HG03103 (cell line): ENCODE measurements around the gene DYRK3.

Experiments used
- ATAC-seq: cut with Tn5 transposase; IDR thresholded peaks from one replicate; pipeline ENCODE4 v1.9.1; 2021; ENCODE audit warnings: low read depth; ENCODE audit not compliant: unreplicated experiment

Gene DYRK3

GRCh38 chr1:206679738-206680211 lies 44.4 kb downstream of the DYRK3 start:
- peak; percentile 65 for ATAC-seq

- ATAC-seq, result no peak
Measured at GRCh38 chr1:206680279-206680678, 44.9 kb downstream of the DYRK3 start.

DNA sequence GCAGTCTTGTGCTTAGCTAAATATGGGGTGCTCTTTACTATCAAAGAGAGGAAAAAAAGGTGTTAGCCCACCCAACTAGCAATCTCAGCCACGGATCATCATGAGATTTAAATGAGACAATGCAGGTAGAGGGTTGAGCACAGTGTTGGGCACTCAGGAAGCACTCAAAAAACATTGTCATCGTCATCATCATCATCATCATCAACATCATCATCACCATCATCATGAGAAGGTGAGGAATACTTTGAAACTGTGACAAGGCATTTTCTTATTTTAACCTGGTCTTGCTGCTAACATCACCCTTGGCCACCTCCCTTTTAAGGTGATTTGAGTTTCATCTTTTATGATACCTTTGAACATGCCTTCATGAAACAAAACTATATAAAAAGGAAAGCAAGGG lies 46.0 kb downstream of the DYRK3 start:
- no peak for ATAC-seq

DNA sequence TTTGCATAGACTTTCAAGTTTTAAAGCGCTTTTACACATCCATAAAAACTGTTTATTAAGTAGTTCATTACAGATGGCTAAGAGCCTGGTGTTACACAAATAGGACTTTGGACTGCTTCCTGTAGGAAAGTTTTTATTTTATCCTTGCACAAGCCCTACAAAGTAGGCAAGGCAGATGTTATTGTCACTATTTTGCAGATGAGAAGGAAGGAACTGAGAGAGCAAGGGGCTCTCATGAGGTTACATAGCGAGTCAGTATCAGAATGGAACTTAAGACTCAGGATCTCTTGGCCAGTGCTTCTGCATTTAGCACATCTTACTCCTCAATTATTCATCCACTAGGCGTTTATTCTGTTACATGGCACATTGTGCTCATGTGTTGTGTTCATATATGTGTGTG lies 46.8 kb downstream of the DYRK3 start:
- no peak for ATAC-seq

GRCh38 chr1:206683313-206683712 lies 48.0 kb downstream of the DYRK3 start:
- ATAC-seq, result no peak

DNA sequence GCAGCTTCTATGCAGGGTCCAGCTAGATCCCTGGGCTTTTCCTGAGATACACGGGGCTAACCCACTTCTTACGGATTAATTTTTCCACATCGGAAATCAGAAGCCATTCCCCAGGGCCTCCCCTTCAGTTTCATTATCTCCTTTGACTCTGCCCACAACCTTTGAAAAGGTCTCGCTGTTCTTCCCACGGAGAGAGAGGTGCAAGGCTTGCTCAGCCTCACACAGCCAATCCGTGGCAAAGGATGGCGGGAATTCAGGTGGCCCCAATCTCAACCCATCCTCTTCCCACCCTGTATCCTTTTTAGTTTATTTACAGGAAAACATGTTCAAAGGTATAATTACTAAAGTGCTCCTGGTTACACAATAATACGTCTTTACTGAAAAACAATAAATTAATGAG lies 48.7 kb downstream of the DYRK3 start:
- ATAC-seq, result no peak

DNA sequence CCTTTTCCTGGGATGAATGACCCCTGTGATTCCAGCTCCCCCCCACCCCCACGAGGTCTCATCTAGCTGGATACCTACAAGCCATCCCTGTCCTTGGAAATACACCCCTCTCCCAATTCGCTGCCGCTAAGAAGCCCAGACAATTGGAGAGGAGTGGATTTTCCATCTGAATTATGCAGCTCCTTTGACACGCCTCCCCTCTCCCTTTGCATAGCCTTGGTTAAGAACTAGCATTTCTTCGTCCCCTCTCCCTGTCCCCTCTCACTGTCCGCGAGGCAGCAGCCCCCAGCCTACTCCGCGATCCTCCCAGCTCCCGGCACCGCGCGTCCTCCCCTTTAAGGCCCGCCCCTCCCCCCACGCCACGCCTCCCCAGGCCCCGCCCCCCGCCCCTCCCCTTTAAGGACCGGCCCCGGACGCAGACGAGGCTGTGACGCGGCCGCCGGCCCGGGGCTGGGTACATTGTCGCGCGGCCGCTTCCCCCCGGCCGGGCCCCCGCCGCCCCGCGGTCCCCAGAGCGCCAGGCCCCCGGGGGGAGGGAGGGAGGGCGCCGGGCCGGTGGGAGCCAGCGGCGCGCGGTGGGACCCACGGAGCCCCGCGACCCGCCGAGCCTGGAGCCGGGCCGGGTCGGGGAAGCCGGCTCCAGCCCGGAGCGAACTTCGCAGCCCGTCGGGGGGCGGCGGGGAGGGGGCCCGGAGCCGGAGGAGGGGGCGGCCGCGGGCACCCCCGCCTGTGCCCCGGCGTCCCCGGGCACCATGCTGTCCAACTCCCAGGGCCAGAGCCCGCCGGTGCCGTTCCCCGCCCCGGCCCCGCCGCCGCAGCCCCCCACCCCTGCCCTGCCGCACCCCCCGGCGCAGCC lies 49.4 kb downstream of the DYRK3 start, which contains the start of gene MAPKAPK2:
TSS of gene MAPKAPK2 (plus strand) at position 428 of the 856 bp plus-strand sequence. CDS start at position 753, 325 bp downstream.
- no peak for ATAC-seq

DNA sequence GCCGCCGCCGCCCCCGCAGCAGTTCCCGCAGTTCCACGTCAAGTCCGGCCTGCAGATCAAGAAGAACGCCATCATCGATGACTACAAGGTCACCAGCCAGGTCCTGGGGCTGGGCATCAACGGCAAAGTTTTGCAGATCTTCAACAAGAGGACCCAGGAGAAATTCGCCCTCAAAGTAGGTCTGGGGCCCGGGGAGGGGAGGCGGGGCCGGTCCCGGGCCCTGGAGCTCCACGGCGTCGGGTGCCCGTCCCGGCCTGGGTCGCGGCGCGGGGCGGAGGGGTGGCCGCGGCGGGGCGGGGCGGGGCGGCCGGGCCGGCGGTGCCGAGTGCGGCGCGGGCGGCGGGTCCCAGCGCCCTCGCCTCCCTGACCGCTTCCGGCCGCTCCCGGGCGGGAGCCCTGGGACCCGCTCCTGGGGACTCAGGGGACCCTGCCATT lies 50.0 kb downstream of the DYRK3 start:
- no peak for ATAC-seq

DNA sequence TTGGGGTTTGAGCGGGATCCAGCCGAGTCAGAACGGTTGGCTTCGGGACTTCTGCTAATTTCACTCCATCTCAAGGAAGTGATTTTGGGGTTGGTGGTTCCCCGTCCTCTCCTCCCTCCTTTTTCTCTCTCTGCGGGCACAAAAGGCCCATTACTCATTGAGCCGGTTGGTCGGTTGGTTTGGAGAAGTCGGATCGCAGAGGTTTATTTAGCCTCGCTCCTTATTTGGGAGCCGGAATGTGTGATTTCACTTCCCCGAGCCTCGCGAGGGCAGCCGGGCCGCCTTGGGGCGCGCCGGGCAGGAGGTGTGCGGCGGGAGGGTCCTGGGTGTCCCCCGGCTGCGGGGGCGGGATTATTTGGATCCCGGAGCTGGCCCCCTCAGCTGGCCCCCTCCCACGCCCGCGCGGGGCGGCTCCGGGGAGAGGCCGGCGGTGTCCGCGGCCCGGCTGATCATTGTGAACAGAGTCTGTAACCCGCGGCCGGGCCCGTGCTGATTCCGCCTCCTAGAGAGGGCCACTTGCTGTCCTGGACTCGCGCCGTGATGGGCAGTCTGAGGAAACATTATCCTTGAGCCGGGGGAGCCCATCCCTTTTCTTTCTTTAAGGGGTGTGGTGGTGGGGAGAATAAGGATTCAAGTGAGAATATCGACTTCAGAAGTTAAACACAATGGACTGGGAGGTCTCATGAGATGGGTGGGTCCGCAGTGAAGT lies 50.6 kb downstream of the DYRK3 start:
- ATAC-seq, result no peak

- no peak for ATAC-seq
Measured at GRCh38 chr1:206686478-206687249, 51.3 kb downstream of the DYRK3 start.

GRCh38 chr1:206687251-206687914 lies 52.0 kb downstream of the DYRK3 start:
- ATAC-seq, result no peak

DNA sequence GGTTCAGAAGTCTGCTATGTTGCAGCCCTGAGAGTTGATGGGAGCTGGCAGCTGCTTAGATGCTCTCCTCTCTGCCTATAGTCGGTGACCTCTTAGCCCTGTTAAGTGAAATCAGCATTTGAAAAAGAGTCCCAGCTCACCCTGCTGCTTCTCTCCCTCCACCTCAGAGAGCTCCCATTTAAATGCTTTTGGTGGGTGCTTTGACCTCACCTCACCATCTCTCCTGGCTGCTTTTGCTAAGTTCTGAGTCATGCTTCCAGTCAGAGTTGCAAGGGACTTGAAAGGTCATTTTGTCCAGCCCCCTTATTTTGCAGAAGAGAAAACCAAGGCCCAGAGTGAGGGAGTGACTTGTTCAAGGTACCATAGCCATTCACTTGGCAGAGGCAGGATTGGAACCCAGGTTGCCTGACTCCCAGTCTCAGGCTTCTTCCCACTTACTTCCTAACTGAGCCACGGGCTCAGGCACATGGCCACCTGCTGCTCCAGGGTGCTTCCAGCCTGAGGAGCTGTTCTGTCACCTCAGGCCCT lies 52.6 kb downstream of the DYRK3 start:
- ATAC-seq, result no peak

DNA sequence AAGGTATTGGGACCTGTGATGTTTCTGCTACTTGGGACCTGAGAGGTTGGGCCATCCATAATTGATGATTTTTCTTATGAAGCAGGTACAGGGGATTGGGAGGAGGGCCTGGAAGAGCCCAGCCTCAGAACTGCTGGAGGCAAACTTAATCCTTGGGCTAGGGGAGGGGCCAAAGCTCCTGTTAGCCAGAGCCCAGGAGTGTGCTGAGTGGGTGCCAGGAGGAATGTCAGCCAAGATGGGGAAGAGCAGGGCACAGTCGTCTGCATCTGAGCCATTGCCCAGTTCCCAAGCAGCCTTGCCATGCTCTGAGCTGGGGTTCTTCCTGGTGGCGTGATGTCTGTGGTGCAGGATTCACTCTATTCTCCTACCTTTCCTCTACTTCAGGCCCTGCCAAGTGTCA lies 55.2 kb downstream of the DYRK3 start:
- no peak for ATAC-seq

- no peak for ATAC-seq
Measured at GRCh38 chr1:206691604-206692003, 56.3 kb downstream of the DYRK3 start.

DNA sequence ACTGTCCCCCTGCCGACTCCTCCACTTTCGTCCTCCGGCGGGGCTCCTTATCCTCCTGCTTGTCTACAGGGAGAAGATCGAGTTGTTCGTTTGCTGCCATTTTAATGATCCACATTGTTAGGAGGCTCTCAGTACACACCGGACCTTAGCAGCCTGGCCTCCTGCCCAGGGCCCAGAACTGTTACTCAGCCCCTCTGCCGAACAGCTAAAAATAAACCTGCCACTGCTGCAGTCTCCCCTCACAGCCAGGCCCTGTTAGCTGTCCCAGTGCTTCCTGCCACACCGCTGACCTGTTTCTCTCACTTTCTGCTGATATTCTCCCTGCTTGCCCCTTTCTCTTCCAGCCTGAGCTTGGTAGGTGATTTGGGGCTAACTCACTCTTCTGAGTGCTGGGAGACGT lies 57.7 kb downstream of the DYRK3 start:
- no peak for ATAC-seq

DNA sequence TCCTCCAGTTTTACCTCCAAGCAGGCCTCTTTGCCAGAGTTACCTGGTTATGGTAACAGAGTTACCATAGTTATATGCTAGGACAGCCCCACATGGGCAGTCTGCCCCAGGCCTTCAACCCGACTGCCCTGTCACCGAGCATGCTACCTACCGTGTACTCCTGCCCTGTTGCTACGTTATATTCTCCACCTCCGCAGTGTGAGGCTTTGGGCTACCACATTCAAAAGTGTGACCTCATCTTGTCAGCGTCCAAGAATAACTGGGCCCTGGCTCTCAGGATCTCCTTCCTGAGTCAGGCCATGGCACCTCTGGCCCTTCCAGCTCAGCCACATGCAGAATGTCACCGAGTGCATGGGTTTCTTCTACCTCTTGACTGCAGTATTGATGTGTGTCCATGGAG lies 58.3 kb downstream of the DYRK3 start:
- ATAC-seq, result no peak

DNA sequence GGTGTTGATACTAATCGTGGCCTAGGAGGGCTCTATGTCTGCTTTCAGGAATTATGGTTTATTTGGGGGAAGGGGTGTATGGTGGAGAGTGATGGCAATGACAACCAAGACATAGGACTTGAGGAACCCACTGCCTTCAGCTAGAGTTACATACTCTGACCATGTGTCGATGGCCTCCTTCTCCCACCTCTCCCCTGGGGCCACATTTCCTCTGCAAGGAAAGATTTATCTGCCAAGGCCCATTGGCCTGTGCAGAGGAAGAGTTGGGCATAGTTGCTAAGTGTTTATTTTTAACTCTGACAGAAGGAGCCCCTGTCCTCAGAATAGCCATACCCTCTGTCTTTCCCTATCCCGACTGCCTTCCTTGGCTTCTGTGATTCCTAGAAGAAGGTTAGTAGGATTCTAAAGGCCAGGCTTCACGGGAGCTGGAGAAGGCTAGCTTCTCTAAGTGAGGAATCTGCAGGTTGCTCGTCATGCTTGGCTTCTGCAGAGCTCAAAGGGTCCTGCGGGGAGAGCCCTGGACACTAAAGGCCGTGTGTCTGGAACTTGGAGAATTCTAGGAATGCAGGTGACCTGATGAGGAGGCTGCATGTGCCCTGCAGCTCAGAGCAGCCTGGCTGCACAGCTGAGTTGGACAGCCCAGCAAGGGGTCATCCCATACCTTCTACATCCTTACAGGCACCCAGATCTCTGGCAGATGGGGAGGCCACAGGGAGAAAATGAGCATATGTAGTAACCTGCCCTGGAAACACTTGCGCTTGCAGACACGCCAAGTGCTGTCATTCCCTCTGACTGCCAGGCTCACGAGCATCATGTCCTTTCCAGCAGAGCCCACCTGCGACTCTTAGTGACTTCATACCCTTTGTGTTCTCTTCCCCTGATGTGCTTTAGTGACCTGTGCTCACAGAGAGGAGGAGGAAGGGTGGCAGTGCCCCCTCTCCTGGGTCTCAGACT lies 59.1 kb downstream of the DYRK3 start:
- no peak for ATAC-seq

GRCh38 chr1:206695733-206696132 lies 60.4 kb downstream of the DYRK3 start:
- ATAC-seq, result no peak
